Neutrophil (primary cell): Measurements from ENCODE around the gene CRYBG3.

Experiments used
- H3K27ac ChIP-seq: fragments of 200-600 bp; sonication (generic); 2 replicates; pipeline ENCODE4 v1.5.1; 2016; ENCODE audit warnings: mild to moderate bottlenecking, moderate library complexity
- H3K27me3 ChIP-seq: fragments of 200-600 bp; sonication (generic); 2 replicates; pipeline ENCODE4 v1.6.0; 2016; ENCODE audit warnings: mild to moderate bottlenecking
- H3K36me3 ChIP-seq: fragments of 200-600 bp; sonication (generic); 2 replicates; pipeline ENCODE4 v1.5.1; 2017
- H3K4me1 ChIP-seq, 2 experiments: fragments of 200-600 bp in 1 of 2; sonication (generic) in 1 of 2; 1 replicate in 1 of 2; 2 replicates in 1 of 2; pipeline versions ENCODE4 v1.5.1 to v1.6.1; 2013 to 2016; ENCODE audit warnings: low read depth in 1 of 2, low read length in 1 of 2, mild to moderate bottlenecking in 1 of 2, moderate library complexity in 1 of 2; ENCODE audit not compliant: control insufficient read depth in 1 of 2, insufficient read depth in 1 of 2
- H3K4me3 ChIP-seq, 2 experiments: fragments of 200-600 bp in 1 of 2; sonication (generic) in 1 of 2; 1 replicate in 1 of 2; 2 replicates in 1 of 2; pipeline ENCODE4 v1.5.1; 2013 to 2016; ENCODE audit warnings: low read depth in 1 of 2, low read length in 1 of 2, mild to moderate bottlenecking in 1 of 2, moderate library complexity in 1 of 2
- H3K9me3 ChIP-seq: fragments of 200-600 bp; sonication (generic); 2 replicates; pipeline ENCODE4 v1.5.1; 2016
- CTCF ChIP-seq: fragments of 200-600 bp; sonication (generic); IDR thresholded peaks from 2 replicates; pipeline ENCODE4 v1.5.1; 2016; ENCODE audit warnings: antibody characterized with exemption

CRYBG3 gene

GRCh38 chr3:97927704-97928103 is 105.9 kb downstream of the CRYBG3 start:
- H3K9me3 ChIP-seq = no peaks in the 10 kb centered on the region
- H3K4me1 ChIP-seq = no peaks in the 10 kb centered on the region
- no peak overlapping the region for H3K27ac ChIP-seq
- no peaks in the 10 kb centered on the region for H3K27me3 ChIP-seq
- no peak overlapping the region for H3K4me3 ChIP-seq
- no peak for TF ChIP-seq CTCF
- H3K36me3 ChIP-seq = no peaks in the 10 kb centered on the region

GRCh38 chr3:97928986-97929385 is 107.2 kb downstream of the CRYBG3 start:
- no peak for TF ChIP-seq CTCF
- Histone ChIP-seq H3K9me3 (no peaks in the 10 kb centered on the region), H3K27me3 (no peaks in the 10 kb centered on the region), H3K27ac (no peak overlapping the region), H3K4me3 (no peak overlapping the region), H3K4me1 (no peaks in the 10 kb centered on the region), H3K36me3 (no peaks in the 10 kb centered on the region)

- H3K36me3 ChIP-seq = no peaks in the 10 kb centered on the region
- no peaks in the 10 kb centered on the region for H3K27me3 ChIP-seq
- no peak overlapping the region for H3K27ac ChIP-seq
- no peaks in the 10 kb centered on the region for H3K9me3 ChIP-seq
- no peaks in the 10 kb centered on the region for H3K4me1 ChIP-seq
- no peak overlapping the region for H3K4me3 ChIP-seq
- no peak for TF ChIP-seq CTCF
These were observed 108.2 kb downstream of the CRYBG3 start for GRCh38 chr3:97930018-97930417.

GRCh38 chr3:97931218-97931617 is 109.4 kb downstream of the CRYBG3 start:
- Histone ChIP-seq H3K27me3 (no peaks in the 10 kb centered on the region), H3K9me3 (no peaks in the 10 kb centered on the region), H3K27ac (no peak overlapping the region), H3K36me3 (no peaks in the 10 kb centered on the region), H3K4me1 (no peaks in the 10 kb centered on the region), H3K4me3 (no peak overlapping the region)
- no peak for TF ChIP-seq CTCF

- no peak for TF ChIP-seq CTCF
- H3K27ac ChIP-seq = no peak overlapping the region
- no peaks in the 10 kb centered on the region for H3K27me3 ChIP-seq
- H3K4me3 ChIP-seq = no peak overlapping the region
- no peaks in the 10 kb centered on the region for H3K36me3 ChIP-seq
- H3K9me3 ChIP-seq = no peaks in the 10 kb centered on the region
- no peaks in the 10 kb centered on the region for H3K4me1 ChIP-seq
These were observed 110.6 kb downstream of the CRYBG3 start for GRCh38 chr3:97932387-97932801.
